GM18873 (cell line): ENCODE results near the gene ASB8.

ENCODE experiments used
- ATAC-seq: cut with Tn5 transposase; IDR thresholded peaks from one replicate; pipeline ENCODE4 v1.9.1; 2021; ENCODE audit warnings: mild to moderate bottlenecking, moderate library complexity, moderate number of reproducible peaks; ENCODE audit not compliant: unreplicated experiment, low FRiP score

The ASB8 gene

DNA sequence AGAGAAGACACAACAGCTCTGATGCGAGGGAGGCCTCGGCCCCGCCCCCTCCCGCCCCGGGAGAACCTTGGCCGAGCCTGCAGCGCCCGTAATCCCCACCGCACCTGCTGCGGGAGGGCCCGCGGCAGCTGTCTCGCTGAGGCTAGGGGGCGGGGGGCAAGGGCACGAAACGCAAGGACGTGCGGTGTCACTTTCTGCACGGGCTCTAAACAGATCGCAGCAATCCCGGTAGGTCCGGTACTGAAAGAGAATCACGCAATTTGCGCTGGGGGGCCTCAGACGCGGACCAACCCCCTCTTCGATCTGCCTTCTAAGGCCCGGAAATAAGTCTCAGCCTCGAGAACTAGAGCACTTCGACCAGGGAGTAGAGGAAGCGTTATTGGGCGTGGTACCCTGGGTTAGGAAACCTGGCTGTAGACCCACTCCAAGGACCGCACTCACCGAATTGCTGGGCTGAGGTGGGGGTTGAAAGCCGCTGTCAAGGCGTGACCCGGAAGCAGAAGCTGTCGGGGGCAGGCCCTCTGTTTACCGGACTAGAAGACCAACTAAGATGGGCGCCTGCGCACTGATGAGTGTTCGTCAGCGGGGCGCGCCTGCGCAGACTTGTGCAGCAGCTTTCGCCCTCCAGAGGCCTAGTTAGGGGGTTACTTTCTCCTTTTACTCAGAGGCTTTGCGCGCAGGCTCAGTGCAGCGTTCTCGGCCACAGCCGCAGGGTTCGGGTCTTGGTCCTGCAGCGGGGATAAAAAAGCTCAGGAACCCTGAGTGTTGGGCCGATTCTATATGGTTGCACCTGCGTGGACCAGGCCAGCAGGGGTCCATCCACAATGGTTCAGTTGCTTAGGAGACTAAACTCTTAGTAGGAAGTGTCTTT lies at the start of gene ASB8:
Gene ASB8 (minus strand): TSS at position 498 of the 871 bp plus-strand sequence. CDS start 4,019 bp downstream, outside the sequence.
- ATAC-seq: peak; percentile 89

- ATAC-seq: no peak
Observed at GRCh38 chr12:48203192-48203591, 45.9 kb upstream of the ASB8 start, which contains the start of gene OR10AD1. Gene OR10AD1, minus strand, starts transcription at chr12:48203292. Its CDS starts 0 bp downstream, at chr12:48203292.

DNA sequence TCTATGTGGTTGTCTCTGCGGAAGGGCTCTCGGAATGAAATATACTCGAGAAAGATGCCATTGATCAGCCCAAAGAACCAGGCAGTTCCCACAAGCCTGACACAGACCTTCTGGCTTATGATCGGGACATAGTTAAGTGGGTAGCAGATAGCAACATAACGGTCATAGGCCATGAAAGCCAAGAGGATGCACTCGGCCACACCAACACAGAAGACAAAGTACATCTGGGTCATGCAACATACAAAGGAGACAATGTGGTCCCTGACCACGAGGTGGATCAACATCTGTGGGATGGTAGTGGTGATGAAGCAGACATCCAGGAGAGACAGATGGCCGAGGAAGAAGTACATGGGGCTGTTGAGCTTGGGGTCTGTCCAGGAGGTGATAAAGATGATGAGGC lies 45.5 kb upstream of the ASB8 start:
- no peak for ATAC-seq

DNA sequence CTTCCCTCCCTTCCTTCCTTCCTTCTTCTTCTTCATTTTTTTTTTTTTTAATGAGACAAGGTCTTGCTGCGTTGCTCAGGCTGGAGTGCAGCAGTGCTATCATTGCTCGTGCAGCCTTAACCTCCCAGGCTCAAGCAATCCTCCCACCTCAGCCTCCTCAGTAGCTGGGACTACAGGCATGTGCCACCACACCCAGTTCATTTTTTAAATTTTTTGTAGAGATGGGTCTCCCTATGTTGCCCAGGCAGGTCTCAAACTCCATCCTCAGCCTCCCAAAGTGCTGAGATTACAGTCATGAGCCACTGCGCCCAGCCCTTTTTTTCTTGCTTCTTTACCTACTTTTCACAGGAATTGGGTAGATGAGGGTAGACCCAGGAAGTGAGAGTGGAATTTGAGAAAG lies 44.2 kb upstream of the ASB8 start:
- ATAC-seq: no peak

DNA sequence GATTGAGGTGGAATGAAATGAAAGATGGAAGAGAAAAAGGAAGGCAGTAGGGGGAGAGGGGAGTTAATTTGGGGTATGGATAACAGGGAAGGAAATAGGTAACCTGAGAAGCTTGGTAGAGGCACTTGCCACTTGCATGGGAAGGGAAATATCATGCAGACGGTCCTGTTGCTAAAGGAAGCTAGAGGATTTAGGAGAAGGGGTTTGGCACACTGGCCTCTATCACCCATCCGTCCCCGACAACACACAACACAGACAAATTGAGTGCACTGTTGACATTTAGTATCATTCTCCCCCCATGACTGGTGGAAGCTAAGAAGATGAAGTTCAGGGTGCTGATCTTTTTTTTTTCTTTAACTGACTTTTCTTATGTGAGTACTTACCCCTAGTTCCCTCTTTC lies 43.8 kb upstream of the ASB8 start:
- ATAC-seq: no peak

- ATAC-seq: no peak
Observed at GRCh38 chr12:48199774-48200221, 42.5 kb upstream of the ASB8 start.

- no peak for ATAC-seq
Observed at GRCh38 chr12:48198985-48199384, 41.7 kb upstream of the ASB8 start.

DNA sequence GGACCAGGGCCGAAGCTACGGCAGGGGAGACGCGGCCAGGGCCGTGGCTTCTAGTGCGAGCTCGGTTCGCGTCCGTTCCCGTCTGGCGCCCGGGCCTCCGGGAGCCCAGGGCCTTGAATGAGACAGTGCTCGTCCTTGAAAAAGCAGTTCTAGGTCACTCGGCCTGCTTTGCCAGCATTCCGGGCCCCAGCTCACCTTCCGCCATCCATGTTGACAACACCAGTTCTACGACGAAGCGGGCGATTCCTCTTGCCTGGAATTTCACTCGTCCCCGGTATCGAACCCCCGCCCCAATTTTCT lies 41.3 kb upstream of the ASB8 start:
- ATAC-seq: no peak

GRCh38 chr12:48197971-48198671 lies 40.8 kb upstream of the ASB8 start:
- peak; percentile 99 for ATAC-seq

DNA sequence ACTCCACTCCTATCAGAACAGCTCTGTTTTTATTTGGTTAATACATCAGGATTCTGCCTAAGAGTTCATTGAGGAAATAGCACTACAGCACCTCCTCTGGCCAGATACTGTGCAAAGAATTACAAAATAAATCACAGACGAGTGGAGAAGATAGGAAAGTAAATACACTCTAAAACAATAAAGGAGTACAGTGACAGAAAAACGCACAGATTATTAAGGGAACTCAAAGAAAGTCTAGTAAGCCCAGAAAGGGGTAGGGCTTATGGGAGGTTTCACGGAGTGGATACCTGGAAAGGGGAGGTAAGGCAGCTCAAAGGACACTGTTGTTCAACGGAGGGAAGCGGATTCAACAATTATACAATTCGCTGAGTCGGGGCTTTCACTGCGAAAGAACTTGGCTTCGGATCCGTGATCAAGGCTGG lies 40.2 kb upstream of the ASB8 start:
- no peak for ATAC-seq

- no peak for ATAC-seq
Observed at GRCh38 chr12:48194799-48195201, 37.5 kb upstream of the ASB8 start.

GRCh38 chr12:48193623-48194022 lies 36.3 kb upstream of the ASB8 start:
- no peak for ATAC-seq

- no peak for ATAC-seq
Observed at GRCh38 chr12:48192861-48193260, 35.5 kb upstream of the ASB8 start.

DNA sequence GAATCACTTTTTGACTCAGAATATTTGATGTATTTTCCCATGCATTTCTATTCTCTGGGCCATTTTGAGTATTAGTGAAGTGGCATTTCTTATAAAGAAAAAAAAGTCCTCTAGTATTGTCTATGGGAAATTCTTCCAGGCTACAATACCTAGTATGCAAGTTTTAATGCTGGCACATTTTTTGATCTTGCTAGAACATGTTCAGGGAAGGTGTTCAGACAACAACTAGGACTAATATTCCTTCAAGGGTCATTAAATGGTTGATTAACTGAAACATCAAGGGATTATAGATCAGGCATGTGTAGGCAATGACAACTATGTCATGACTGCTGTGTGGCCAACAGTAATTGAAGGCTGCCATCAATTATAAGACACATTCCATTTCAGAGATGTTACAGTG lies 33.8 kb upstream of the ASB8 start:
- no peak for ATAC-seq

GRCh38 chr12:48189331-48190125 lies 32.2 kb upstream of the ASB8 start:
- ATAC-seq: peak; percentile 63

- ATAC-seq: no peak
Observed at GRCh38 chr12:48187916-48188695, 30.8 kb upstream of the ASB8 start.

DNA sequence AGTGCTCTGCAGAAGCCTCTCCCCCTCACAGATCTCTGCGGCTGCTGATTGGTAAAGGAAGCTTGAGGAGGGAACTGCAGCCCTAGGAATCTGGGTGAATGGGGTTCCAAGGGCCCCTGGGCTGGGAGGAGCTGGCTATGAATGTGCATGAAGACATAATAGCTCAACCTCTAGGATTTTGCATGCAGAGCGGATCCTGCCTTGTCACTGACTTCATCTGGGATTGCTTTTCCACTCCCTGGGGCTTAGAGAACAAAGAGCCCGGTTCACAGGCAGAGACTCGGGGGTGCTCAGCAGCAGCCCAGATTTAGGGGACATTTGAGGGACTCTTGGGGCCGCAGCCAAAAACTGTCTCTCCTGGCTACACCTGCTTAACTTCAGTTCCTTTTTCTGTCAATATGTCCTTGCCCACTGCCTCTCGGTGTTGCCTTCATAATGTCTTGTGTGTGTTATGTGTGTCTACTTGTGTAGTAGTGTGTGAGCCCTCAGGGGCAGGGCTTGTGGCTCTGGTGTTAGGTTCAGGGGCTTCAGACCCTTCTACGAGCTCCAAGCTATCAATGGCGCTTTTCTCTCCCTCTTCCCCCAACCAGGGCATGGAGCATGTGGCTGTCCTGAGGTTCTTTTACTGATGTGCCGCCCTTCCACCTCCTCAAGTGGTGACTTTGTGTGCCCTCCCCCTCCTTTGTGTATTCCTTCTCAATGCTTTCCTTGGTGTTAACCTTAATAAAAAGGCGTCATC lies 28.0 kb upstream of the ASB8 start:
- no peak for ATAC-seq

DNA sequence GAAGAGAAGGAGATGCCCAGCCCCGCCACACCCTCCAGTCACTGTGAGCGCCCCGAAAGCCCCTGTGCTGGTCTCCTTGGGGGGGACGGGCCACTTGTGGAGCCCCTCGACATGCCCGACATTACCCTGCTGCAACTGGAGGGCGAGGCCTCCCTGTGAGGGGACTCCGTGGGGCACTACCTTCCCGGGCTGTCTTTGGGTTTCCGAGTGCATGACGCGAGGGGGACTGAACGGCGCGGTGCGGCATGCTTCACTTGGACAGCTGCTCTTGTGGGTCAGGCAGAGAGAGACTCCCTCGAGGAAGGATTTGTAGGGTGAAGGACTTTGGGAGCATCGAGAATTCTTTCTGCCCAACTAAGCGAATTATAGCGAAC lies 27.2 kb upstream of the ASB8 start:
- no peak for ATAC-seq

DNA sequence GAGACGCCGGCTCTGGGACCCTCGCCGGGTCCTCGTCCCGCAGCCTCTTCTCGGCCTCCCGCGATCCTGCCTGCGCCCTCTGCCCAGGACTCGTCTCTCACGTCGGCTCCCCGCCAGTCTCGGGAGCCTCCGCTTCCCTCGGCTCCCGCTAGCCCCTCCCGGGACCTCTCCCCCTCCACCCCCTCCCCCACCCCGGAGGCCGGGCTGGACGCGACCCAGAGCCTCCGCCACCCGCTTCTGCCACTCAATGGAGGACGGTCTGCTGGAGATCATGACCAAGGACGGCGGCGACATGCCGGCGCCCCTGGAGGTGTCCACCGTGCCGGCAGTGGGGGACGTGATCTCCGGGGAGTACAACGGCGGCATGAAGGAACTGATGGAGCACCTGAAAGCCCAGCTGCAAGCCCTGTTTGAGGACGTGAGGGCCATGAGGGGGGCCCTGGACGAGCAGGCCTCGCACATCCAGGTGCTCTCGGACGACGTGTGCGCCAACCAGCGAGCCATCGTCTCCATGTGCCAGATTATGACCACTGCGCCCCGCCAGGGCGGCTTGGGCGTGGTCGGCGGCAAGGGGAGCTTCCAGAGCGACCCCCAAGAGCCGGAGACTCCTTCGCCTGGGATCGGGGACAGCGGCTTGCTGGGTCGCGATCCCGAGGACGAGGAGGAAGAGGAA lies 26.7 kb upstream of the ASB8 start:
- ATAC-seq: no peak
